ENCODE data around the gene TAF11L14.

The TAF11L14 gene

GRCh38 chr5:17680737-17681136 lies 46.5 kb downstream of the TAF11L14 start:
- DNase-seq: peak; percentile 39

Data from retina (tissue), 1 donor.